ENCODE data around the gene TATDN2. TPM values are rescaled to one million over a fixed set of nuclear protein-coding genes. Genes with fewer than 3 reads are reported as not detected.

TATDN2 gene
- total and polyA plus RNA-seq, 2 experiments from 2014 or later: 4.8 to 19.1 TPM

DNA sequence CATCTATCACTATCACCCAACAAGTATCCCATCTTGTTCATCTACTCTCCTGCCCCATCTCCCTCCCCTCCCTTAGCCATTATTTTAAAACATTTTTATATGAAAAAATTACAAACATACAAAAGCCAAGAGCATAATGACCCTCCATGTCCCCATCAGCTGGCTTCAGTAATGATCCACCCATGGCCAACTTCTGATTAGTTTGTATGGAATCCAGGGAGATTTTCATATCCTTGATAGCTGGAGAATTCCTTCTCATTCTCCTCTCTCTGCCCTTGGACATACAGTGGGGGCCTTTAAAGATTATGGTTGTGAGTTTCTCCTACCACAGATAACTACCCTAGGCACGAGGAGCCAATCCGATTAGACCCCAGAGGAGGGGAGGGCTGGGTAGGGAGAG lies 43.3 kb upstream of the TATDN2 start:
- H3K9me2 ChIP-seq (ENCODE audit: insufficient read depth): no peaks in the 10 kb centered on the region

More for the DNA sequence above, 43.3 kb upstream of the TATDN2 start:
- Histone ChIP-seq H3F3A (replicated peaks; ENCODE audit: low read depth) (no peaks in the 10 kb centered on the region), H3K4me1 (ENCODE audit: insufficient read depth) (no peaks in the 10 kb centered on the region), H3K4me2 (no peak overlapping the region), H2AFZ (no peak overlapping the region), H3K27me3 (ENCODE audit: insufficient read depth) (no peaks in the 10 kb centered on the region), H3K79me2 (replicated peaks; ENCODE audit: insufficient read depth) (no peaks in the 10 kb centered on the region), H3K36me3 (ENCODE audit: insufficient read depth) (no peaks in the 10 kb centered on the region), H3K27ac (ENCODE audit: low read depth) (no peak overlapping the region), H3K4me3 (no peak overlapping the region), H4K20me1 (replicated peaks; ENCODE audit: insufficient read depth) (no peaks in the 10 kb centered on the region)
- TF ChIP-seq POLR2AphosphoS5 (IDR thresholded peaks at IDR 0.05; ENCODE audit: low read depth) (no peak), CREB1 (CRISPR knock-in tag; IDR thresholded peaks at IDR 0.05; ENCODE audit: low read depth) (no peak), ZNF114 (CRISPR knock-in tag; IDR thresholded peaks at IDR 0.05) (no peak), JUNB (IDR thresholded peaks at IDR 0.05; ENCODE audit: unreplicated experiment) (no peak), ETS1 (IDR thresholded peaks at IDR 0.05) (no peak), STAT1 (IDR thresholded peaks at IDR 0.05; ENCODE audit: unreplicated experiment) (no peak), EZH2 (IDR thresholded peaks at IDR 0.05; ENCODE audit: low read depth, unreplicated experiment) (no peak), ZNF331 (CRISPR knock-in tag; IDR thresholded peaks at IDR 0.05; ENCODE audit: low read depth) (no peak), EZH2phosphoT487 (IDR thresholded peaks at IDR 0.05; ENCODE audit: unreplicated experiment) (no peak), NANOG (IDR thresholded peaks at IDR 0.05; ENCODE audit: borderline replicate concordance) (no peak), ZNF462 (CRISPR knock-in tag; IDR thresholded peaks at IDR 0.05) (no peak)
- TF ChIP-seq, protein P1, sequence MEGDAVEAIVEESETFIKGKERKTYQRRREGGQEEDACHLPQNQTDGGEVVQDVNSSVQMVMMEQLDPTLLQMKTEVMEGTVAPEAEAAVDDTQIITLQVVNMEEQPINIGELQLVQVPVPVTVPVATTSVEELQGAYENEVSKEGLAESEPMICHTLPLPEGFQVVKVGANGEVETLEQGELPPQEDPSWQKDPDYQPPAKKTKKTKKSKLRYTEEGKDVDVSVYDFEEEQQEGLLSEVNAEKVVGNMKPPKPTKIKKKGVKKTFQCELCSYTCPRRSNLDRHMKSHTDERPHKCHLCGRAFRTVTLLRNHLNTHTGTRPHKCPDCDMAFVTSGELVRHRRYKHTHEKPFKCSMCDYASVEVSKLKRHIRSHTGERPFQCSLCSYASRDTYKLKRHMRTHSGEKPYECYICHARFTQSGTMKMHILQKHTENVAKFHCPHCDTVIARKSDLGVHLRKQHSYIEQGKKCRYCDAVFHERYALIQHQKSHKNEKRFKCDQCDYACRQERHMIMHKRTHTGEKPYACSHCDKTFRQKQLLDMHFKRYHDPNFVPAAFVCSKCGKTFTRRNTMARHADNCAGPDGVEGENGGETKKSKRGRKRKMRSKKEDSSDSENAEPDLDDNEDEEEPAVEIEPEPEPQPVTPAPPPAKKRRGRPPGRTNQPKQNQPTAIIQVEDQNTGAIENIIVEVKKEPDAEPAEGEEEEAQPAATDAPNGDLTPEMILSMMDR (conservative IDR thresholded peaks at IDR 0.05; ENCODE audit: low read depth in 2 of 2): no peak
- TF ChIP-seq, protein P2, sequence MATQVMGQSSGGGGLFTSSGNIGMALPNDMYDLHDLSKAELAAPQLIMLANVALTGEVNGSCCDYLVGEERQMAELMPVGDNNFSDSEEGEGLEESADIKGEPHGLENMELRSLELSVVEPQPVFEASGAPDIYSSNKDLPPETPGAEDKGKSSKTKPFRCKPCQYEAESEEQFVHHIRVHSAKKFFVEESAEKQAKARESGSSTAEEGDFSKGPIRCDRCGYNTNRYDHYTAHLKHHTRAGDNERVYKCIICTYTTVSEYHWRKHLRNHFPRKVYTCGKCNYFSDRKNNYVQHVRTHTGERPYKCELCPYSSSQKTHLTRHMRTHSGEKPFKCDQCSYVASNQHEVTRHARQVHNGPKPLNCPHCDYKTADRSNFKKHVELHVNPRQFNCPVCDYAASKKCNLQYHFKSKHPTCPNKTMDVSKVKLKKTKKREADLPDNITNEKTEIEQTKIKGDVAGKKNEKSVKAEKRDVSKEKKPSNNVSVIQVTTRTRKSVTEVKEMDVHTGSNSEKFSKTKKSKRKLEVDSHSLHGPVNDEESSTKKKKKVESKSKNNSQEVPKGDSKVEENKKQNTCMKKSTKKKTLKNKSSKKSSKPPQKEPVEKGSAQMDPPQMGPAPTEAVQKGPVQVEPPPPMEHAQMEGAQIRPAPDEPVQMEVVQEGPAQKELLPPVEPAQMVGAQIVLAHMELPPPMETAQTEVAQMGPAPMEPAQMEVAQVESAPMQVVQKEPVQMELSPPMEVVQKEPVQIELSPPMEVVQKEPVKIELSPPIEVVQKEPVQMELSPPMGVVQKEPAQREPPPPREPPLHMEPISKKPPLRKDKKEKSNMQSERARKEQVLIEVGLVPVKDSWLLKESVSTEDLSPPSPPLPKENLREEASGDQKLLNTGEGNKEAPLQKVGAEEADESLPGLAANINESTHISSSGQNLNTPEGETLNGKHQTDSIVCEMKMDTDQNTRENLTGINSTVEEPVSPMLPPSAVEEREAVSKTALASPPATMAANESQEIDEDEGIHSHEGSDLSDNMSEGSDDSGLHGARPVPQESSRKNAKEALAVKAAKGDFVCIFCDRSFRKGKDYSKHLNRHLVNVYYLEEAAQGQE (IDR thresholded peaks at IDR 0.05; ENCODE audit: unreplicated experiment): no peak
- H3K27ac Mint-ChIP-seq: no peak overlapping the region
- H3K4me1 Mint-ChIP-seq: no peaks in the 10 kb centered on the region
- H3K9me3 Mint-ChIP-seq: no peaks in the 10 kb centered on the region
- no peaks in the 10 kb centered on the region; the same call in 2 of the 3 replicates for H3K36me3 Mint-ChIP-seq (ENCODE audit: low read depth)
- peaks cover 5% of the 10 kb centered on the region for H3K27me3 Mint-ChIP-seq (ENCODE audit: insufficient read depth, low read depth, poor library complexity)
- no peak overlapping the region for H3K4me3 Mint-ChIP-seq
- no peak for ATAC-seq
- DNase-seq (ENCODE audit: low spot score): no peak

All from GM23338 (cell line).